Nephron (organoid): ENCODE measurements around the gene CLCN1.

Experiments
- H3K27ac Mint-ChIP-seq, 3 experiments: 2 replicates each; pipeline ENCODE4 v1.8.0; 2020; ENCODE audit warnings: mixed read lengths in 3 of 3, mild to moderate bottlenecking in 2 of 3, moderate library complexity in 1 of 3
- H3K27me3 Mint-ChIP-seq: 2 replicates; pipeline ENCODE4 v1.8.0; 2021; ENCODE audit warnings: low read depth, mild to moderate bottlenecking, moderate library complexity, mixed read lengths
- H3K36me3 Mint-ChIP-seq: 2 replicates; pipeline ENCODE4 v1.8.0; 2020; ENCODE audit warnings: low read depth, mixed read lengths
- H3K4me1 Mint-ChIP-seq: 2 replicates; pipeline ENCODE4 v1.8.0; 2020; ENCODE audit warnings: mixed read lengths
- H3K4me3 Mint-ChIP-seq, 3 experiments: 2 replicates each; pipeline ENCODE4 v1.8.0; 2020; ENCODE audit warnings: mild to moderate bottlenecking in 3 of 3, mixed read lengths in 3 of 3, moderate library complexity in 2 of 3
- H3K9me3 Mint-ChIP-seq: 2 replicates; pipeline ENCODE4 v1.8.0; 2020; ENCODE audit warnings: mixed read lengths
- TF ChIP-seq, protein P1 (sequence below), 3 experiments: fragments of 200-600 bp; sonication (generic); IDR thresholded peaks; one replicate each; pipeline ENCODE4 v1.5.0; 2021; ENCODE audit warnings: antibody characterized with exemption in 3 of 3; ENCODE audit not compliant: unreplicated experiment in 3 of 3

Gene CLCN1

GRCh38 chr7:143320620-143321019, 4.7 kb downstream of the CLCN1 start:
- no peaks in the 10 kb centered on the region for H3K27me3 Mint-ChIP-seq
- TF ChIP-seq, protein P1, sequence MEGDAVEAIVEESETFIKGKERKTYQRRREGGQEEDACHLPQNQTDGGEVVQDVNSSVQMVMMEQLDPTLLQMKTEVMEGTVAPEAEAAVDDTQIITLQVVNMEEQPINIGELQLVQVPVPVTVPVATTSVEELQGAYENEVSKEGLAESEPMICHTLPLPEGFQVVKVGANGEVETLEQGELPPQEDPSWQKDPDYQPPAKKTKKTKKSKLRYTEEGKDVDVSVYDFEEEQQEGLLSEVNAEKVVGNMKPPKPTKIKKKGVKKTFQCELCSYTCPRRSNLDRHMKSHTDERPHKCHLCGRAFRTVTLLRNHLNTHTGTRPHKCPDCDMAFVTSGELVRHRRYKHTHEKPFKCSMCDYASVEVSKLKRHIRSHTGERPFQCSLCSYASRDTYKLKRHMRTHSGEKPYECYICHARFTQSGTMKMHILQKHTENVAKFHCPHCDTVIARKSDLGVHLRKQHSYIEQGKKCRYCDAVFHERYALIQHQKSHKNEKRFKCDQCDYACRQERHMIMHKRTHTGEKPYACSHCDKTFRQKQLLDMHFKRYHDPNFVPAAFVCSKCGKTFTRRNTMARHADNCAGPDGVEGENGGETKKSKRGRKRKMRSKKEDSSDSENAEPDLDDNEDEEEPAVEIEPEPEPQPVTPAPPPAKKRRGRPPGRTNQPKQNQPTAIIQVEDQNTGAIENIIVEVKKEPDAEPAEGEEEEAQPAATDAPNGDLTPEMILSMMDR (IDR thresholded peaks at IDR 0.05; ENCODE audit: unreplicated experiment in 3 of 3), result no peak
- H3K9me3 Mint-ChIP-seq, result no peaks in the 10 kb centered on the region
- H3K4me3 Mint-ChIP-seq, result no peak overlapping the region
- H3K27ac Mint-ChIP-seq, result peak overlapping the region in 2 of 3 experiments; percentile 30 to 63
- H3K4me1 Mint-ChIP-seq, result peaks cover 45% of the 10 kb centered on the region
- no peaks in the 10 kb centered on the region for H3K36me3 Mint-ChIP-seq

- H3K4me1 Mint-ChIP-seq, result peaks cover 39% of the 10 kb centered on the region
- H3K27ac Mint-ChIP-seq, result peak overlapping the region in 2 of 3 experiments; percentile 18 to 32
- no peak overlapping the region for H3K4me3 Mint-ChIP-seq
- no peaks in the 10 kb centered on the region for H3K36me3 Mint-ChIP-seq
- H3K9me3 Mint-ChIP-seq, result no peaks in the 10 kb centered on the region
- TF ChIP-seq, protein P1 (IDR thresholded peaks at IDR 0.05; ENCODE audit: unreplicated experiment in 3 of 3), result no peak
- no peaks in the 10 kb centered on the region for H3K27me3 Mint-ChIP-seq
Measured at GRCh38 chr7:143321242-143321641, 5.3 kb downstream of the CLCN1 start.

DNA sequence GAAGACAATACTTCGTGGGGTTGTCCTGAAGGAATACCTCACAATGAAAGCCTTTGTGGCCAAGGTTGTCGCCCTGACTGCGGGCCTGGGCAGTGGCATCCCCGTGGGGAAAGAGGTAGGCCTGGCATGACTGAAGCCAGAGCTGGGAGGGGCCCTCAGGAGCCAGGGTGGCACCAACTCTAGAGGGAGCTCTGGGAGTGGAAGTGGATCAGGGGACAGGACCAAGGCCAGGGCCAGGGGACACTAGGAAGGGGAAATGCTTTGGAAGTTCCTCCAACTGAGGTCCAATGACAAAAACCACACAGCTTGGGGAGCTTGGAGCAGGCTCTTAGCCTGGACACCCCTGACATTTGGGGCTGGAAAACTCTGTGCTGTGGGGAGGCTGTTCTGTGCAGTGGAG, 5.8 kb downstream of the CLCN1 start:
- TF ChIP-seq, protein P1 (IDR thresholded peaks at IDR 0.05; ENCODE audit: unreplicated experiment in 3 of 3), result no peak
- H3K27me3 Mint-ChIP-seq, result no peaks in the 10 kb centered on the region
- no peaks in the 10 kb centered on the region for H3K36me3 Mint-ChIP-seq
- no peaks in the 10 kb centered on the region for H3K9me3 Mint-ChIP-seq
- peak overlapping the region in 2 of 3 experiments; percentile 98 to 100 for H3K27ac Mint-ChIP-seq
- peaks cover 34% of the 10 kb centered on the region for H3K4me1 Mint-ChIP-seq
- no peak overlapping the region for H3K4me3 Mint-ChIP-seq

DNA sequence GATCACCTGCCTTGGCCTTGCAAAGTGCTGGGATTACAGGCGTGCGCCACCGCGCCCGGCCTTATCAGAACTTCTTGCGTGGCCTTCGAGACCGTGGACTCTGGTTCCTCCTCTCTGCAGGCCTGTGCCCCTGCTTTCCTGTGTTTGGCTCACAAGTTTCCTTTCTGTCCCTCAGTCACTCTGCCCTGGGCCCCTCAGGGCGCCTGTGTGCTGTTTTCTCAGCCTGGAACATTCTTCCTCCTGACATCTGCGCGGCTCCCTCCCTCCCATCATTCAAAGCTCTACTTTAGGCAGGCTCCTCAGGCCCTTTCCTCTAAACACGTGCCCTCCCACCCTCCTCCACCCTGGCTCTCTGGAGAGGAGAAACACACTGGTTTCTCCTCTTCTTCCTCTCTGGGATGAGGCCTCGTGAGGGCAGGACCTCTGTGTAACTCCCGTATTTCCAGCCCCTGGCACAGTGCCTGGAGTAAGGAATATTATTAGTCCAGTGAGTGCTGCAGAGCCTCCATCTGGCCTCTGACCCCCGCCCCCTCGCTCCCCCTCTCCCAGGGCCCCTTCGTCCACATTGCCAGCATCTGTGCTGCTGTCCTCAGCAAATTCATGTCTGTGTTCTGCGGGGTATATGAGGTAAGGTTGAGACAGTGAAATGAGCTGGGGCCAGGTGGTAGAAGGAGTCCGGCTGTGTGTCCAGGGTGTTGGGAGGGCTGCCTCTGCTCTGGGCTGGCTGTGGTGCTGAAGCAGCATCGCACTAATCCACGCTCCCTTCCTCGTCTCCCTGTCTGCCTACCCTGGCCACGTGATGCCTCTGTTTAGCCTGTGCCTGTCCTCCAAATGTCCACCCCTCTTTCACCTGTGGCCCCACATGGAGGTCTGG, 7.1 kb downstream of the CLCN1 start:
- peaks cover 30% of the 10 kb centered on the region for H3K4me1 Mint-ChIP-seq
- H3K36me3 Mint-ChIP-seq, result no peaks in the 10 kb centered on the region
- H3K4me3 Mint-ChIP-seq, result peak overlapping the region; percentile 14 to 69 (median 29)
- H3K9me3 Mint-ChIP-seq, result no peaks in the 10 kb centered on the region
- peak overlapping the region; percentile 98 to 100 (median 98) for H3K27ac Mint-ChIP-seq
- H3K27me3 Mint-ChIP-seq, result no peaks in the 10 kb centered on the region
- TF ChIP-seq, protein P1 (IDR thresholded peaks at IDR 0.05; ENCODE audit: unreplicated experiment in 3 of 3), result no peak

DNA sequence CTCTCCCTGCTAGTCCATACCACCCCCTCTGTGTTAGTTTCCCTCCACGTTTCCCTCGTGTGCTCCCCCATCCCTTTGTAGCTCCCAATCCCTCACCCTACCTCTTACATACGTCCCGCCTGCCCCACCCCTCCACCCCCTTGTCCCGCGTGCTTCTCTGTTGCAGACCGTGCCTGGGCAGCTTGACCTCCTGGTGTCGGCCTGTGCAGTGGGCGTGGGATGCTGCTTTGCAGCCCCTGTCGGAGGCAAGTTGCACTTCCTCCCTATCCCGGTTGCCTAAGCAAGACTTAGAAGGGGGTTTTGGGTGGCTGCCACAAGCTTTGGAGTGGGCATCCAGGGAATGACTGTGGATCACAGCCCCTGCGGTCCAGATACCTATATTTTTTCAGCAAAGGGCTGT, 7.7 kb downstream of the CLCN1 start:
- H3K4me3 Mint-ChIP-seq, result peak overlapping the region in 1 of 3 experiments; percentile 28
- peaks cover 26% of the 10 kb centered on the region for H3K4me1 Mint-ChIP-seq
- no peaks in the 10 kb centered on the region for H3K36me3 Mint-ChIP-seq

More for the DNA sequence above, 7.7 kb downstream of the CLCN1 start:
- Mint-ChIP-seq H3K9me3 (no peaks in the 10 kb centered on the region), H3K27ac (peak overlapping the region; percentile 98 to 100 (median 98)), H3K27me3 (no peaks in the 10 kb centered on the region)
- TF ChIP-seq, protein P1 (IDR thresholded peaks at IDR 0.05; ENCODE audit: unreplicated experiment in 3 of 3), result no peak
